Measurements from ENCODE around the gene CCSER1. TPM values are rescaled to one million over a fixed set of nuclear protein-coding genes. Genes with fewer than 3 reads are reported as not detected.

The CCSER1 gene
- total and polyA plus RNA-seq, 9 donors = 0.21 to 8.3 (median 3.2) TPM

DNA sequence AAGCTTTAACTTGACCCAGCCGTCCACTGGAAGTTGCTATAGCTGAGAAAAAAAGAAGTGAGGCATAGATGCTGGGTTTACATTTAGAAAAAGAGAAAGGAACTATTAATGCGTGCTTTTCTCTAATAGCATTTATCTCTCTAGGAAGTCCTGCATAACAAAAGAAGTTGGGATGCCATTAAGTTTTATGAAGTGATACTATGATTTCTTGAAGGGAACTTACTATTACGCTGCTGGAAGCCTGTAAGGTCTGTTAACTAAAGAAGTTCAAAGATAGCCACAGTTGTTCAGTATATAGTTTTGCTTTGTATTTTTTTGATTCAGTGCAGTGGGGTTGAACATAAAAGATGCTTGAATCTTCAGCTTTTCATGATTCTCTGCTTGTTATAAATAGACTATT is 203.4 kb downstream of the CCSER1 start:
- TF ChIP-seq, protein P1, sequence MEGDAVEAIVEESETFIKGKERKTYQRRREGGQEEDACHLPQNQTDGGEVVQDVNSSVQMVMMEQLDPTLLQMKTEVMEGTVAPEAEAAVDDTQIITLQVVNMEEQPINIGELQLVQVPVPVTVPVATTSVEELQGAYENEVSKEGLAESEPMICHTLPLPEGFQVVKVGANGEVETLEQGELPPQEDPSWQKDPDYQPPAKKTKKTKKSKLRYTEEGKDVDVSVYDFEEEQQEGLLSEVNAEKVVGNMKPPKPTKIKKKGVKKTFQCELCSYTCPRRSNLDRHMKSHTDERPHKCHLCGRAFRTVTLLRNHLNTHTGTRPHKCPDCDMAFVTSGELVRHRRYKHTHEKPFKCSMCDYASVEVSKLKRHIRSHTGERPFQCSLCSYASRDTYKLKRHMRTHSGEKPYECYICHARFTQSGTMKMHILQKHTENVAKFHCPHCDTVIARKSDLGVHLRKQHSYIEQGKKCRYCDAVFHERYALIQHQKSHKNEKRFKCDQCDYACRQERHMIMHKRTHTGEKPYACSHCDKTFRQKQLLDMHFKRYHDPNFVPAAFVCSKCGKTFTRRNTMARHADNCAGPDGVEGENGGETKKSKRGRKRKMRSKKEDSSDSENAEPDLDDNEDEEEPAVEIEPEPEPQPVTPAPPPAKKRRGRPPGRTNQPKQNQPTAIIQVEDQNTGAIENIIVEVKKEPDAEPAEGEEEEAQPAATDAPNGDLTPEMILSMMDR (IDR thresholded peaks at IDR 0.05) = no peak
- TF ChIP-seq EP300 (IDR thresholded peaks at IDR 0.05) (no peak), POLR2A (IDR thresholded peaks at IDR 0.05) (no peak)
- Histone ChIP-seq H3K36me3 (no peaks in the 10 kb centered on the region), H3K4me3 (no peak overlapping the region), H3K9me3 (no peaks in the 10 kb centered on the region), H3K4me1 (ENCODE audit: insufficient read depth) (no peaks in the 10 kb centered on the region), H3K27ac (no peak overlapping the region), H3K27me3 (no peaks in the 10 kb centered on the region)
- no peak for DNase-seq
- intact Hi-C loops (cut with DNase I) = no loop called here
- WGBS, 3 donors = 86 to 91% (median 90%) methylated on average over 3 of the region's 3 CpGs

DNA sequence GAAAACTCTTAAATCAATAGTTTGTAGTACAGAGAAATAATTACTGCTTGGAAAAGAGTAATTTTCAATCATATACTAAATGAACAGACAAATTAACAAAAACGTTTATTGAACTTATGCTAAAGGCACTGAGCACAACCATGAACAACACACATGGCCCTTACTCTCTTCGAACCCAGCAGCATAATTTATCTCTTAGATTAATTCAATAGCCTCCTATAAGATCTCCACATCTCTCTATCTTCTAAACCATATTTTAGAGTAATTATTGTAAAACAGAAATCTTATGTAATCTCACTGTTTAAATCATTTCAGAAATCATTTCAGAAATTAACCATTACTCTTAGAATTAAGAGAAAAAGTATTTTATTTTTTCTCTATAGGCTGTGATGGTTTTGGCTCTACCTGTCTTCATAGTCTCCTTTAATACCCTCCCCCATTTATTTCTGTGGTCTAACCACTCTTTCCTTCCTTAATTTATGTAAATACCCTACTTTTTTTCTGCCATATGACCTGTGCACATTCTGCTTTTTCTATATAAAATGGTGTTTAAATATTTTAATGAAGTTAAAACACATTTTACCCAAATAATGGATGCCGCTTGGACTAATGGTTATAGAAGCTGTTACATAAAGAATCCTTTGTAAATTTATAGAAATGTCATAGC is 218.5 kb downstream of the CCSER1 start:
- intact Hi-C loops (cut with DNase I) = no loop called here
- TF ChIP-seq POLR2A (IDR thresholded peaks at IDR 0.05) (no peak), EP300 (IDR thresholded peaks at IDR 0.05) (no peak)
- TF ChIP-seq, protein P1 (IDR thresholded peaks at IDR 0.05) = no peak
- 81 to 83% (median 82%) methylated on average over 3 of the region's 3 CpGs for WGBS, 3 donors

DNA sequence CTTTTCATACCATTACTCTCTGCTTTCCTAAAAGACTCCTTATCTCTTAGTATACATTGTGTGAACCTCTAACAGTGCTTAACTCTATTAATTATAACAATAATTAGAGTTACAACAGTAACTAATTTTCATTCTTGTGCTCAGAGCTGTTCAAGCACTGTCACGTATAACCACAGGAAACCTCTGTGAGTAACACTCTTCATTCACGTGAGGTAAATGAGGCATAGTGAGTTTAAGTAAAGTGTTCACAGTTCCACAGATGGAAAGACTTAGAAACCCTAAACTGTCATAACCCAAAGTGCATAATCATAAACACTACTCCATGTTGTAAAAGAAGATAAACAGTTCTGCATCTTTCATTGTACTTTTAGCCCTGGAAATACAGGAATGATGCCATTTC is 222.4 kb downstream of the CCSER1 start:
- no peaks in the 10 kb centered on the region for H3K27me3 ChIP-seq
- no peak overlapping the region for H3K27ac ChIP-seq
- H3K9me3 ChIP-seq = no peaks in the 10 kb centered on the region
- DNase-seq = no peak
- no peaks in the 10 kb centered on the region for H3K4me1 ChIP-seq (ENCODE audit: insufficient read depth)
- intact Hi-C loops (cut with DNase I) = no loop called here
- no peak overlapping the region for H3K4me3 ChIP-seq
- TF ChIP-seq EP300 (IDR thresholded peaks at IDR 0.05) = no peak
- TF ChIP-seq, protein P1 (IDR thresholded peaks at IDR 0.05) = no peak
- TF ChIP-seq POLR2A (IDR thresholded peaks at IDR 0.05) = no peak
- 74 to 86% (median 78%) methylated on average over 2 of the region's 2 CpGs for WGBS, 3 donors
- H3K36me3 ChIP-seq = no peaks in the 10 kb centered on the region

More for the DNA sequence above, 218.5 kb downstream of the CCSER1 start:
- Histone ChIP-seq H3K4me3 (no peak overlapping the region), H3K36me3 (no peaks in the 10 kb centered on the region), H3K27ac (no peak overlapping the region), H3K4me1 (ENCODE audit: insufficient read depth) (no peaks in the 10 kb centered on the region), H3K9me3 (no peaks in the 10 kb centered on the region), H3K27me3 (no peaks in the 10 kb centered on the region)
- no peak for DNase-seq

DNA sequence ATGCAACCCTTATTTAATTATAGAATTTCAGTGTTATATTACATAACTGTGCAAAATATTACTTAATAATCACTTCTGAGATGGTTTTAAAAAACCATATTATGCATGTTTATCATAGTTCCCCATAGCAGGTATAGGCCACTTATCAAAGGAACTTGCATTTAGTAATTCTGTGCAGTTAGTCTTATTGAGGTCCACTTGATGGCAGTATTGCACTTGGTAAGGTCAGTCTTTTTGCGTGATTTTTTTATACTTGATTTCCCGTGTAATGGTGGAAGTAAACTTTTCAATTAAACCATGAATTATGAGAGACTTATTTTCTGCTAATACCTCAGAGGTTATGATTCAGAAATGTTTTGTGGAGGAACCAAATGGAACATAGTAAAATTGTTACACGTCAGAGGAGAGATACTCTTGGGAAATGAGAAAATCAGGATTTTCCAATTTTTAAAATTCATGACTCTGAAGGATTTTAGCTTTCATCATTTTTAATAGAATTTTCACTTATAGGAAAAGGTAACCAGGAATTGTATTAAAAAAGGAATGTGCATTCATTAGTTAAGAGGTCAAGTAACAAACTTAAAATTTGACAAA is 230.0 kb downstream of the CCSER1 start:
- H3K4me1 ChIP-seq (ENCODE audit: insufficient read depth) = no peaks in the 10 kb centered on the region
- no peak for DNase-seq
- H3K4me3 ChIP-seq = no peak overlapping the region
- no peak overlapping the region for H3K27ac ChIP-seq
- H3K36me3 ChIP-seq = no peaks in the 10 kb centered on the region
- H3K27me3 ChIP-seq = no peaks in the 10 kb centered on the region
- TF ChIP-seq EP300 (IDR thresholded peaks at IDR 0.05) (no peak), POLR2A (IDR thresholded peaks at IDR 0.05) (no peak)
- TF ChIP-seq, protein P1 (IDR thresholded peaks at IDR 0.05) = no peak
- intact Hi-C loops (cut with DNase I) = no loop called here
- 5 to 9% (median 8%) methylated on average over 3 of the region's 3 CpGs for WGBS, 3 donors
- no peaks in the 10 kb centered on the region for H3K9me3 ChIP-seq
